Right cardiac atrium (tissue), 5 donors: ENCODE data around the gene FLT3. TPM values are rescaled to one million over a fixed set of nuclear protein-coding genes. Genes with fewer than 3 reads are reported as not detected.

Source experiments
- ATAC-seq, 2 donors: fragments of 200-7000 bp; cut with Tn5 transposase; one replicate each; pipeline versions ENCODE4 v1.8.0 to v1.9.1; 2020; ENCODE audit warnings: moderate library complexity in 2 of 2, mild to moderate bottlenecking in 1 of 2
- DNase-seq, 3 donors: peaks; one replicate each; pipeline ENCODE4 v3.0.0-alpha.2; 2020
- H3K27ac ChIP-seq: one replicate; pipeline ENCODE4 v1.5.1; 2013; ENCODE audit warnings: mild to moderate bottlenecking, low read length, control low read depth, moderate library complexity
- H3K27me3 ChIP-seq: one replicate; pipeline ENCODE4 v1.6.1; 2013; ENCODE audit not compliant: control insufficient read depth, insufficient read depth
- H3K4me1 ChIP-seq: one replicate; pipeline ENCODE4 v1.6.1; 2013; ENCODE audit warnings: low read length; ENCODE audit not compliant: control insufficient read depth, insufficient read depth
- H3K4me3 ChIP-seq: one replicate; pipeline ENCODE4 v1.5.1; 2013; ENCODE audit warnings: low read length, control low read depth
- H3K9me3 ChIP-seq: one replicate; pipeline ENCODE4 v1.6.1; 2013; ENCODE audit warnings: low read length; ENCODE audit not compliant: control insufficient read depth
- WGBS: extraction: QIAGEN DNeasy Blood & Tissue Kit; methylation state at CpG from one replicate; pipeline ENCODE4 v1.1.7; 2013; 5-methylcytosine and 5-hydroxymethylcytosine counted together
- intact Hi-C, 4 donors: fragments of 100-400 bp; cut with DNase I; formaldehyde crosslinking; loops; one replicate each; pipeline versions ENCODE4 v1.11.0 to v1.14.0; 2022 to 2023
- polyA plus RNA-seq: library from polyadenylated mRNA; stranded (reverse); fragments of 200-250 nt; gene quantifications from one replicate; pipeline ENCODE4 v1.2.3, GENCODE V29; 2013
- total RNA-seq, 4 donors: library from RNA; stranded (reverse); fragmentation: NEBNext Ultra II Directional; extraction: Animal tissue kit (Norgen Biotek cat#: 25700); gene quantifications; one replicate each; pipeline ENCODE4 v1.2.1, GENCODE V29; 2021
- donor health status: healthy with polysubstance abuse.
- donor health status: DM: no; HTN: yes; CAD: no.
- donor health status: DM: no; HTN: no; CAD: no.
- donor health status: DM: no; HTN: yes; CAD: no; lungs with severe emphysema.
- donor health status: DM: yes; HTN: yes; CAD: no.

FLT3 gene
- total and polyA plus RNA-seq, 5 donors = 0.09 to 0.37 (median 0.12) TPM; not detected in 1

DNA sequence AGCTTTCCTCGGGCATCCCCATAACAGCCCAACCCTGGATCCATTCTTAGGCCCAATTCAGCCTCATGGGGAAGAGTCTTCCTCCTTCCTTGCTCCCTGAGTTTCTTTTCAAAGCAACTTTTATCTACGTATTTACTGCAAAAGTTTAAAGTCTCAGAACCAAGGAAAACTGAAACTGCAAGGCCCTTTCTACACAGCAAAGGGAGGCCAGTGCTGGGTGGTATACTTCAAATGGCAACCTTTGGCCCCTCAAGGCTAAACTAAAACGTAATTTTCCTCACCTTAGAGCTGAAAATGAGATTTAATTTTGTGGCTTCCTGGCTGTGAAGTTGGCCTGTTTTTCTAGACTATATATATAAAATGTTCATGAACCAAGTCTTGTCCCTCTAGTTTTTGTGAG, 136.9 kb downstream of the FLT3 start:
- no peak for ATAC-seq
- Histone ChIP-seq H3K9me3 (no peaks in the 10 kb centered on the region), H3K27me3 (no peaks in the 10 kb centered on the region), H3K4me1 (peaks cover 2% of the 10 kb centered on the region), H3K4me3 (no peak overlapping the region), H3K27ac (no peak overlapping the region)
- DNase-seq = no peak
- WGBS = 69% methylated on average over 3 of the region's 3 CpGs
- intact Hi-C loops = no loop called here

GRCh38 chr13:27962982-27963381, 137.4 kb downstream of the FLT3 start:
- H3K27ac ChIP-seq = no peak overlapping the region
- no peaks in the 10 kb centered on the region for H3K27me3 ChIP-seq
- DNase-seq (no peak), ATAC-seq (no peak)
- H3K4me1 ChIP-seq = no peaks in the 10 kb centered on the region
- H3K9me3 ChIP-seq = no peaks in the 10 kb centered on the region
- no peak overlapping the region for H3K4me3 ChIP-seq
- WGBS = 59% methylated on average over 9 of the region's 9 CpGs
- intact Hi-C loops = no loop called here

GRCh38 chr13:27962128-27962841, 138.1 kb downstream of the FLT3 start:
- Histone ChIP-seq H3K27ac (no peak overlapping the region), H3K9me3 (no peaks in the 10 kb centered on the region), H3K4me1 (no peaks in the 10 kb centered on the region), H3K4me3 (no peak overlapping the region), H3K27me3 (no peaks in the 10 kb centered on the region)
- intact Hi-C loops = no loop called here
- no peak for ATAC-seq
- DNase-seq = no peak
- WGBS = 48% methylated on average over 6 of the region's 6 CpGs

GRCh38 chr13:27961227-27962085, 138.9 kb downstream of the FLT3 start:
- Histone ChIP-seq H3K9me3 (no peaks in the 10 kb centered on the region), H3K27ac (no peak overlapping the region), H3K4me1 (no peaks in the 10 kb centered on the region), H3K4me3 (peak overlapping the region; percentile 35), H3K27me3 (no peaks in the 10 kb centered on the region)
- intact Hi-C loops = no loop called here
- DNase-seq (no peak), ATAC-seq (no peak)
- 11% methylated on average over 25 of the region's 25 CpGs for WGBS

DNA sequence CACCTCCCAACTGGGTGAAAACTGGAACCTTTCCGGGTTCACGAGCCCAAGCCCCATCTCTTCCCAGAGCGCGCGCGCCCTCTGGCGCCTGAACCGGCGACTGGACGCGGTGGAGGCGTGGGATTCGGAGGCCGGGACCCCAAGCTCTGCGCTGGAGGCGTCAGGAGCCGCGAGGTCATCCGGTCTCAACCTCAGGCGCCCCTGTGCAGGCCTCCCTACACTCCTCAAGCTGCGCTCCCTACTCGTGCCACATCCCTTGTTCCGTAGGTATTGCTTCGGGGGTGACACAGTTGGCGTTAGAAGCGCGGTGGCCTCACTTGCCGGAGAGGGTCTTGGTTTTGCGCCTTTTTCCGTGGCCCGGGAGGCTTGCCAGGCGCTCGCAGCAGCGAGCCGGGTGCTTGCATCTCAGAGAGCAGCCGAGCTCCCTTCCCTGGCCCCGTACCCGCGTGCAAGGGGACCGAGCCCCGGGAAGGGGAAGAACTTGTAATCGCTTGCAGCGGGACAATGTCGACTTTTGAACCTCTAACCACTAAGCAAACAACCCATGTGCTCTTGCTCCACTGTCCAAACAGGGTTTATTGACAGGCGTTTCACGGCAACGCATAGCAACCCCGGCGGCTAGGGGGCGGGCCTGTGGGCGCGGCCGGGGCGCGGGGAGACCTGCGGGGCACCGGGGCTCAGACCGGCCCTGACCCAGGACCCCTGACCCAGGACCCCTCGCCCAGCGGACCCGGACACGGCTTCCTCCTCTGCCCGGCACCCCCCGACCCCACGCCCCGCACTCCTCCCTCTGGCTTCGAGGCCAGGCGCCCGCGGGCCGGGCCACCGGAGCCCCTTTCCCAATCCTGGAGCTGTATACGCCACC, 139.8 kb downstream of the FLT3 start:
- Histone ChIP-seq H3K27me3 (no peaks in the 10 kb centered on the region), H3K4me3 (peak overlapping the region; percentile 35)
- ATAC-seq = peak; percentile 71 to 76

DNA sequence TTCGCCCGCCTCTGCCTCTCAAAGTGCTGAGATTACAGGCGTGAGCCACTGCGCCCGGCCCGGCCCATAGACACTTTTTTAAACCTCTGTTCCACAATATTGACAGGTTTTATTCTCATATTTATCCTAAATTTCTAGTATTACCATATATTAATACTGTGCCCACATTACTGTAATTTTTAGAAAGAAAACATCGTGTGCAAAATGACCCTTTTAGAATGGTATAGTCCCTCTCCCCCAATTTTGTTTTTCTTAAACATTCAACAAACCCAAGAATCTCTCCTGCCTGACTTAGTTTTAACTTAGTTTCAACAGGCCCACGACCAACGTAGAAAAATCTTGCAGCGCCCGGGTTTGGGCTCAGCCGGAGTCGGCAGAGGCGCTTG, 140.4 kb downstream of the FLT3 start:
- no peak for DNase-seq
- ATAC-seq = no peak
- no peaks in the 10 kb centered on the region for H3K4me1 ChIP-seq
- H3K27ac ChIP-seq = no peak overlapping the region
- WGBS = 9% methylated on average over 14 of the region's 14 CpGs
- H3K27me3 ChIP-seq = no peaks in the 10 kb centered on the region
- H3K9me3 ChIP-seq = no peaks in the 10 kb centered on the region
- intact Hi-C loops = no loop called here
- peak overlapping the region; percentile 35 for H3K4me3 ChIP-seq

More for the DNA sequence above, 139.8 kb downstream of the FLT3 start:
- Histone ChIP-seq H3K27ac (no peak overlapping the region), H3K4me1 (no peaks in the 10 kb centered on the region), H3K9me3 (no peaks in the 10 kb centered on the region)
- WGBS = 1% methylated on average over 73 of the region's 73 CpGs
- intact Hi-C loops = no loop called here
- DNase-seq = peak; percentile 41 to 70 (median 69)

- WGBS = 14% methylated on average over 5 of the region's 5 CpGs
Observed at GRCh38 chr13:27956576-27957300, 143.6 kb downstream of the FLT3 start.

DNA sequence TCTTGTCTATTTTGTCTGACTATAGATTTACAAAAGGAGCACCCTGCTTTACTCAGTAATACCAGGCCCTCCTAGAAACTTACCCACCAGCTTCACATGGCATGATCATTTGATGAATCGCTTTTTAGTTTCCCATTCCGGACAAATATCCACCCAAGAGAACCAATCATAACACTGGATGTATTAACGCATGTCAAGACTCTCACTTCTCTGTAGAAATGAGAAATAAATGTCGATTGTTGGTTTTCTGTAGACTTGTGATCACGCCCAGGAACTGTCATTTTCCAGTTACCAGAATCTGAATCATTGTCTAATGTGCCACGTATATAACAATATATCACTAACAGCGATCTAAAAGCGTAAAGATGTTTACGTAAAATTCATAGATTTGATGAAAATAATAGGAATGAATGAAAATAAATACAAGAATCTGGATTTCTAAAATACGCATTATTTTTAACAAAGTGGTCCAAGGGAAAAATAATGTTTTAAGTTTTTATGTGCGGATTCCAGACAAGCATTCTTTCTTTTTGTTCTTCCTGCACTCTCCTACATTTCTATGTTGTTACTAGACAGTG, 145.3 kb downstream of the FLT3 start:
- DNase-seq (no peak), ATAC-seq (no peak)
- Histone ChIP-seq H3K4me3 (peak overlapping the region; percentile 52), H3K4me1 (no peaks in the 10 kb centered on the region), H3K9me3 (no peaks in the 10 kb centered on the region), H3K27ac (no peak overlapping the region), H3K27me3 (no peaks in the 10 kb centered on the region)
- 36% methylated on average over 11 of the region's 11 CpGs for WGBS
- intact Hi-C loops = no loop called here

More at GRCh38 chr13:27956576-27957300, 143.6 kb downstream of the FLT3 start:
- H3K9me3 ChIP-seq = no peaks in the 10 kb centered on the region
- ATAC-seq (no peak), DNase-seq (no peak)
- no peak overlapping the region for H3K4me3 ChIP-seq
- no peak overlapping the region for H3K27ac ChIP-seq
- no peaks in the 10 kb centered on the region for H3K27me3 ChIP-seq
- intact Hi-C loops = no loop called here
- H3K4me1 ChIP-seq = no peaks in the 10 kb centered on the region

- 2% methylated on average over 56 of the region's 56 CpGs for WGBS
- ATAC-seq (peak; percentile 62), DNase-seq (no peak)
- intact Hi-C loops = no loop called here
- Histone ChIP-seq H3K27ac (no peak overlapping the region), H3K9me3 (no peaks in the 10 kb centered on the region), H3K4me1 (no peaks in the 10 kb centered on the region), H3K4me3 (peak overlapping the region; percentile 52), H3K27me3 (no peaks in the 10 kb centered on the region)
Observed at GRCh38 chr13:27954406-27954851, 145.9 kb downstream of the FLT3 start.
